ENCODE data around the gene TNIP1.

Gene TNIP1

GRCh38 chr5:151058891-151059489 lies 21.8 kb downstream of the TNIP1 start:
- no peaks in the 10 kb centered on the region for H3K27me3 ChIP-seq (ENCODE audit: insufficient read depth, low read length)
- no peak overlapping the region for H3K4ac ChIP-seq (ENCODE audit: low read depth, low read length)
- H3K4me3 ChIP-seq (ENCODE audit: low read depth, low read length): no peak overlapping the region
- H3K4me1 ChIP-seq (ENCODE audit: control insufficient read depth in 1 of 2, insufficient read depth in 2 of 2, low read length in 2 of 2): peaks cover 13 to 18% of the 10 kb centered on the region in 2 experiments
- no peak for DNase-seq
- H3K9ac ChIP-seq (ENCODE audit: low read length): no peak overlapping the region
- no peak overlapping the region for H2BK12ac ChIP-seq (ENCODE audit: low read length)
- no peak overlapping the region for H4K12ac ChIP-seq (ENCODE audit: low read depth, low read length)
- no CpG with 5 or more reads among the region's 7 CpGs for WGBS (ENCODE audit: extremely low coverage, insufficient coverage, insufficient read length)
- peaks cover 6% of the 10 kb centered on the region for H3K9me3 ChIP-seq (ENCODE audit: insufficient read depth, low read depth, low read length)
- no peak overlapping the region for H3K4me2 ChIP-seq (ENCODE audit: low read length)
- H3K79me1 ChIP-seq (ENCODE audit: low read length): peaks cover 10% of the 10 kb centered on the region
- H2BK5ac ChIP-seq (ENCODE audit: low read depth, low read length, poor library complexity): no peak overlapping the region
- H2BK120ac ChIP-seq (ENCODE audit: insufficient read depth, low read length, poor library complexity): no peak overlapping the region
- H4K91ac ChIP-seq (ENCODE audit: low read depth, low read length): no peak overlapping the region
- no peak overlapping the region for H2AK5ac ChIP-seq (ENCODE audit: low read length)
- H2AFZ ChIP-seq (ENCODE audit: insufficient read depth, low read length, poor library complexity): no peak overlapping the region
- H3K18ac ChIP-seq (ENCODE audit: low read length): no peak overlapping the region
- H3K23ac ChIP-seq (ENCODE audit: low read length): no peak overlapping the region
- peaks cover 38 to 55% of the 10 kb centered on the region in 2 experiments for H3K36me3 ChIP-seq (ENCODE audit: control insufficient read depth in 1 of 2, insufficient read depth in 2 of 2, low read length in 2 of 2)
- no peak overlapping the region for H4K8ac ChIP-seq (ENCODE audit: low read depth, low read length)
- H3K27ac ChIP-seq (ENCODE audit: low read depth, low read length): no peak overlapping the region
- no peaks in the 10 kb centered on the region for H3K79me2 ChIP-seq (ENCODE audit: control insufficient read depth, insufficient read depth, low read length, poor library complexity)
- H3K14ac ChIP-seq (ENCODE audit: low read length): no peak overlapping the region

- Histone ChIP-seq H3K4me2 (ENCODE audit: low read length) (no peak overlapping the region), H4K12ac (ENCODE audit: low read depth, low read length) (no peak overlapping the region), H4K91ac (ENCODE audit: low read depth, low read length) (no peak overlapping the region), H3K9me3 (ENCODE audit: insufficient read depth, low read depth, low read length) (peaks cover 6% of the 10 kb centered on the region), H3K36me3 (ENCODE audit: control insufficient read depth in 1 of 2, insufficient read depth in 2 of 2, low read length in 2 of 2) (peaks cover 40 to 62% of the 10 kb centered on the region in 2 experiments), H2AK5ac (ENCODE audit: low read length) (no peak overlapping the region), H3K79me1 (ENCODE audit: low read length) (peaks cover 3% of the 10 kb centered on the region), H3K4me3 (ENCODE audit: low read depth, low read length) (no peak overlapping the region), H3K14ac (ENCODE audit: low read length) (no peak overlapping the region), H3K4me1 (ENCODE audit: control insufficient read depth in 1 of 2, insufficient read depth in 2 of 2, low read length in 2 of 2) (peaks cover 7 to 11% of the 10 kb centered on the region in 2 experiments), H2BK5ac (ENCODE audit: low read depth, low read length, poor library complexity) (no peak overlapping the region), H2BK12ac (ENCODE audit: low read length) (no peak overlapping the region), H4K8ac (ENCODE audit: low read depth, low read length) (no peak overlapping the region), H3K27ac (ENCODE audit: low read depth, low read length) (no peak overlapping the region), H3K4ac (ENCODE audit: low read depth, low read length) (no peak overlapping the region), H2AFZ (ENCODE audit: insufficient read depth, low read length, poor library complexity) (no peak overlapping the region), H3K79me2 (ENCODE audit: control insufficient read depth, insufficient read depth, low read length, poor library complexity) (no peaks in the 10 kb centered on the region), H3K27me3 (ENCODE audit: insufficient read depth, low read length) (no peaks in the 10 kb centered on the region), H3K23ac (ENCODE audit: low read length) (no peak overlapping the region), H2BK120ac (ENCODE audit: insufficient read depth, low read length, poor library complexity) (no peak overlapping the region), H3K18ac (ENCODE audit: low read length) (no peak overlapping the region), H3K9ac (ENCODE audit: low read length) (no peak overlapping the region)
- DNase-seq: no peak
- no CpG with 5 or more reads among the region's 5 CpGs for WGBS (ENCODE audit: extremely low coverage, insufficient coverage, insufficient read length)
Observed at GRCh38 chr5:151058301-151058700, 22.5 kb downstream of the TNIP1 start.

GRCh38 chr5:151056379-151057325 lies 24.2 kb downstream of the TNIP1 start:
- H2BK12ac ChIP-seq (ENCODE audit: low read length): no peak overlapping the region
- H2AFZ ChIP-seq (ENCODE audit: insufficient read depth, low read length, poor library complexity): no peak overlapping the region
- no peak overlapping the region for H3K9ac ChIP-seq (ENCODE audit: low read length)
- no peak overlapping the region for H3K4me2 ChIP-seq (ENCODE audit: low read length)
- no peaks in the 10 kb centered on the region for H3K79me2 ChIP-seq (ENCODE audit: control insufficient read depth, insufficient read depth, low read length, poor library complexity)
- H3K23ac ChIP-seq (ENCODE audit: low read length): no peak overlapping the region
- H3K4me3 ChIP-seq (ENCODE audit: low read depth, low read length): no peak overlapping the region
- no peak overlapping the region for H3K18ac ChIP-seq (ENCODE audit: low read length)
- no peak overlapping the region for H2BK5ac ChIP-seq (ENCODE audit: low read depth, low read length, poor library complexity)
- H3K9me3 ChIP-seq (ENCODE audit: insufficient read depth, low read depth, low read length): peaks cover 6% of the 10 kb centered on the region
- 100% methylated on average over 1 of the region's 25 CpGs for WGBS (ENCODE audit: extremely low coverage, insufficient coverage, insufficient read length)
- no peak overlapping the region for H4K8ac ChIP-seq (ENCODE audit: low read depth, low read length)
- no peaks in the 10 kb centered on the region for H3K79me1 ChIP-seq (ENCODE audit: low read length)
- no peak overlapping the region for H3K27ac ChIP-seq (ENCODE audit: low read depth, low read length)
- no peak overlapping the region for H3K14ac ChIP-seq (ENCODE audit: low read length)
- no peak overlapping the region for H2BK120ac ChIP-seq (ENCODE audit: insufficient read depth, low read length, poor library complexity)
- H2AK5ac ChIP-seq (ENCODE audit: low read length): no peak overlapping the region
- peaks cover 0 to 5% of the 10 kb centered on the region in 2 experiments for H3K4me1 ChIP-seq (ENCODE audit: control insufficient read depth in 1 of 2, insufficient read depth in 2 of 2, low read length in 2 of 2)
- H3K36me3 ChIP-seq (ENCODE audit: control insufficient read depth in 1 of 2, insufficient read depth in 2 of 2, low read length in 2 of 2): peaks cover 32 to 53% of the 10 kb centered on the region in 2 experiments
- no peak overlapping the region for H3K4ac ChIP-seq (ENCODE audit: low read depth, low read length)
- DNase-seq: no peak
- no peaks in the 10 kb centered on the region for H3K27me3 ChIP-seq (ENCODE audit: insufficient read depth, low read length)
- H4K12ac ChIP-seq (ENCODE audit: low read depth, low read length): no peak overlapping the region
- no peak overlapping the region for H4K91ac ChIP-seq (ENCODE audit: low read depth, low read length)

GRCh38 chr5:151055336-151055735 lies 25.5 kb downstream of the TNIP1 start:
- DNase-seq: no peak
- no CpG with 5 or more reads among the region's 6 CpGs for WGBS (ENCODE audit: extremely low coverage, insufficient coverage, insufficient read length)
- peaks cover 31 to 51% of the 10 kb centered on the region in 2 experiments for H3K36me3 ChIP-seq (ENCODE audit: control insufficient read depth in 1 of 2, insufficient read depth in 2 of 2, low read length in 2 of 2)
- no peak overlapping the region for H4K91ac ChIP-seq (ENCODE audit: low read depth, low read length)
- no peak overlapping the region for H3K27ac ChIP-seq (ENCODE audit: low read depth, low read length)
- peak overlapping the region; percentile 37 for H3K23ac ChIP-seq (ENCODE audit: low read length)
- H3K18ac ChIP-seq (ENCODE audit: low read length): no peak overlapping the region
- peaks cover 0 to 5% of the 10 kb centered on the region in 2 experiments for H3K4me1 ChIP-seq (ENCODE audit: control insufficient read depth in 1 of 2, insufficient read depth in 2 of 2, low read length in 2 of 2)
- no peak overlapping the region for H2BK12ac ChIP-seq (ENCODE audit: low read length)
- no peak overlapping the region for H4K8ac ChIP-seq (ENCODE audit: low read depth, low read length)
- H2AFZ ChIP-seq (ENCODE audit: insufficient read depth, low read length, poor library complexity): no peak overlapping the region
- H3K9ac ChIP-seq (ENCODE audit: low read length): no peak overlapping the region
- H3K14ac ChIP-seq (ENCODE audit: low read length): no peak overlapping the region
- H3K79me2 ChIP-seq (ENCODE audit: control insufficient read depth, insufficient read depth, low read length, poor library complexity): no peaks in the 10 kb centered on the region
- peaks cover 6% of the 10 kb centered on the region for H3K9me3 ChIP-seq (ENCODE audit: insufficient read depth, low read depth, low read length)
- H4K12ac ChIP-seq (ENCODE audit: low read depth, low read length): no peak overlapping the region
- H3K4me3 ChIP-seq (ENCODE audit: low read depth, low read length): no peak overlapping the region
- H3K79me1 ChIP-seq (ENCODE audit: low read length): no peaks in the 10 kb centered on the region
- H3K4ac ChIP-seq (ENCODE audit: low read depth, low read length): no peak overlapping the region
- H2AK5ac ChIP-seq (ENCODE audit: low read length): no peak overlapping the region
- H3K4me2 ChIP-seq (ENCODE audit: low read length): no peak overlapping the region
- H2BK120ac ChIP-seq (ENCODE audit: insufficient read depth, low read length, poor library complexity): no peak overlapping the region
- H3K27me3 ChIP-seq (ENCODE audit: insufficient read depth, low read length): no peaks in the 10 kb centered on the region
- H2BK5ac ChIP-seq (ENCODE audit: low read depth, low read length, poor library complexity): no peak overlapping the region

All from trophoblast cell (in vitro differentiated cells and primary cell).